MCF 10A (cell line): ENCODE measurements around the gene SHISA5. TPM values are rescaled to one million over a fixed set of nuclear protein-coding genes. Genes with fewer than 3 reads are reported as not detected.

Experiments used
- BruUV-seq: library from RNA; stranded (reverse); fragments of 400-500 nt; replicated peaks from 2 replicates; lab custom pipeline; 2021; lab: Mats Ljungman, UMichigan
- CTCF ChIA-PET: fragments of 300-600 bp; sonication (Branson Sonifier 250); formaldehyde crosslinking; extraction: SDS; loops from one replicate; lab custom pipeline; 2021; ENCODE audit warnings: antibody characterized with exemption, inconsistent platforms; lab: Yijun Ruan, JAX
- POLR2A ChIA-PET: fragments of 300-600, 350-650 bp; sonication (Branson Sonifier 250); formaldehyde crosslinking; extraction: SDS; loops from one replicate; lab custom pipeline; 2020; ENCODE audit warnings: antibody characterized with exemption, inconsistent platforms; lab: Yijun Ruan, JAX
- DNase-seq: peaks from one replicate; pipeline ENCODE4 v3.0.0-alpha.2; 2018; ENCODE audit not compliant: unreplicated experiment
- H3K27ac Mint-ChIP-seq: one replicate; pipeline ENCODE4 v1.8.0; 2022; ENCODE audit warnings: mild to moderate bottlenecking, low read depth, mixed read lengths; ENCODE audit not compliant: unreplicated experiment
- H3K27me3 Mint-ChIP-seq: one replicate; pipeline ENCODE4 v1.8.0; 2022; ENCODE audit warnings: mixed read lengths; ENCODE audit not compliant: insufficient read depth, unreplicated experiment
- H3K36me3 Mint-ChIP-seq: one replicate; pipeline ENCODE4 v1.8.0; 2022; ENCODE audit warnings: mild to moderate bottlenecking, moderate library complexity, mixed read lengths; ENCODE audit not compliant: insufficient read depth, unreplicated experiment
- H3K4me1 Mint-ChIP-seq: one replicate; pipeline ENCODE4 v1.8.0; 2022; ENCODE audit warnings: mixed read lengths; ENCODE audit not compliant: insufficient read depth, unreplicated experiment
- H3K4me3 Mint-ChIP-seq: one replicate; pipeline ENCODE4 v1.8.0; 2022; ENCODE audit warnings: mild to moderate bottlenecking, moderate library complexity, mixed read lengths; ENCODE audit not compliant: unreplicated experiment
- H3K9me3 Mint-ChIP-seq: one replicate; pipeline ENCODE4 v1.8.0; 2022; ENCODE audit warnings: mixed read lengths; ENCODE audit not compliant: unreplicated experiment
- CTCF ChIP-seq: fragments of 200-600 bp; IDR thresholded peaks from one replicate; pipeline ENCODE4 v1.8.0; 2022; ENCODE audit warnings: antibody characterized with exemption, mild to moderate bottlenecking; ENCODE audit not compliant: unreplicated experiment
- intact Hi-C: fragments of 100-400 bp; cut with micrococcal nuclease; formaldehyde crosslinking; loops from 2 replicates; pipeline ENCODE4 v1.14.1; 2022
- total RNA-seq: library from RNA; stranded (reverse); gene quantifications from 2 replicates; pipeline ENCODE4 v1.2.3, GENCODE V29; 2022

The SHISA5 gene
- total RNA-seq, 1 experiment from 2014 or later, result 131 TPM

- DNase-seq, result no peak
- no peak for TF ChIP-seq CTCF
- intact Hi-C loops, result no loop called here
- H3K9me3 Mint-ChIP-seq, result no peaks in the 10 kb centered on the region
- H3K27me3 Mint-ChIP-seq, result no peaks in the 10 kb centered on the region
- no peak overlapping the region for H3K27ac Mint-ChIP-seq
- no peaks in the 10 kb centered on the region for H3K4me1 Mint-ChIP-seq
- no peak overlapping the region for H3K4me3 Mint-ChIP-seq
- no TSS peak for BruUV-seq
- CTCF ChIA-PET, result interaction anchor here (0.6 to 1.9 kb wide), 4 partner anchors 8 to 100 kb away, joined by 3 to 9 read pairs (median 5); no protein-coding TSS in a partner anchor
- H3K36me3 Mint-ChIP-seq, result peaks cover 21% of the 10 kb centered on the region
- POLR2A ChIA-PET, result no interaction called here
Observed at GRCh38 chr3:48536116-48536515, 32.1 kb upstream of the SHISA5 start.

- Mint-ChIP-seq H3K36me3 (peaks cover 21% of the 10 kb centered on the region), H3K9me3 (no peaks in the 10 kb centered on the region), H3K4me3 (no peak overlapping the region), H3K4me1 (no peaks in the 10 kb centered on the region), H3K27me3 (no peaks in the 10 kb centered on the region), H3K27ac (peak overlapping the region; percentile 61)
- CTCF ChIA-PET, result interaction anchor here (0.6 to 1.9 kb wide), 3 partner anchors 11 to 66 kb away, joined by 3 to 9 read pairs (median 3); no protein-coding TSS in a partner anchor
- POLR2A ChIA-PET, result no interaction called here
- intact Hi-C loops, result no loop called here
- BruUV-seq, result no TSS peak
- peak; percentile 59 for DNase-seq
- TF ChIP-seq CTCF, result no peak
Observed at GRCh38 chr3:48535578-48535977, 31.6 kb upstream of the SHISA5 start.

- BruUV-seq, result no TSS peak
Observed at GRCh38 chr3:48532977-48533337, 29.0 kb upstream of the SHISA5 start.

More at GRCh38 chr3:48532977-48533337, 29.0 kb upstream of the SHISA5 start:
- Mint-ChIP-seq H3K36me3 (peaks cover 22% of the 10 kb centered on the region), H3K27ac (no peak overlapping the region), H3K4me1 (peaks cover 5% of the 10 kb centered on the region), H3K9me3 (no peaks in the 10 kb centered on the region), H3K4me3 (no peak overlapping the region), H3K27me3 (no peaks in the 10 kb centered on the region)
- ChIA-PET POLR2A (interaction anchor here (1.1 to 1.8 kb wide), 3 partner anchors 9 to 25 kb away, joined by 4 to 5 read pairs (median 4); no protein-coding TSS in a partner anchor), CTCF (interaction anchor here (1.0 to 2.3 kb wide), 2 partner anchors 15 to 97 kb away, joined by 4 to 11 read pairs; no protein-coding TSS in a partner anchor)
- intact Hi-C loops, result no loop called here
- TF ChIP-seq CTCF, result no peak
- DNase-seq, result no peak
